ENCODE measurements around the gene F7.
"Not testable (repeated sequence)": the region's sequence is repeated elsewhere in the genome, so short reads cannot be mapped to it uniquely, and the experiment has no call there.

F7 gene

GRCh38 chr13:113105032-113105920, at the start of gene F7:
Gene F7 (plus strand): TSS chr13:113105791. CDS start chr13:113105842, 51 bp downstream.
- FAIRE-seq: no peak

GRCh38 chr13:113057084-113057483, 48.5 kb upstream of the F7 start:
- FAIRE-seq: no peak

GRCh38 chr13:113057559-113057958, 48.0 kb upstream of the F7 start:
- not testable (repeated sequence) for FAIRE-seq

- no peak for FAIRE-seq
These were observed 47.2 kb upstream of the F7 start for GRCh38 chr13:113058129-113058987.

GRCh38 chr13:113058988-113059850, 46.4 kb upstream of the F7 start:
- FAIRE-seq: no peak

- FAIRE-seq: no peak
These were observed 45.7 kb upstream of the F7 start for GRCh38 chr13:113059891-113060290.

GRCh38 chr13:113060557-113061270, 44.9 kb upstream of the F7 start:
- no peak for FAIRE-seq

- no peak for FAIRE-seq
These were observed 44.3 kb upstream of the F7 start for GRCh38 chr13:113061271-113061625.

- no peak for FAIRE-seq
These were observed 43.7 kb upstream of the F7 start for GRCh38 chr13:113061796-113062425.

- FAIRE-seq: no peak
These were observed 42.9 kb upstream of the F7 start for GRCh38 chr13:113062691-113063090.

- FAIRE-seq: no peak
These were observed 42.5 kb upstream of the F7 start for GRCh38 chr13:113063091-113063491.

- no peak for FAIRE-seq
These were observed 41.5 kb upstream of the F7 start for GRCh38 chr13:113064000-113064533.

GRCh38 chr13:113064534-113065405, 40.8 kb upstream of the F7 start:
- no peak for FAIRE-seq

- FAIRE-seq: no peak
These were observed 40.0 kb upstream of the F7 start for GRCh38 chr13:113065406-113066141.

- FAIRE-seq: no peak
These were observed 39.5 kb upstream of the F7 start for GRCh38 chr13:113066142-113066455.

- no peak for FAIRE-seq
These were observed 38.8 kb upstream of the F7 start for GRCh38 chr13:113066746-113067145.

- FAIRE-seq: no peak
These were observed 35.5 kb upstream of the F7 start for GRCh38 chr13:113069861-113070805.

GRCh38 chr13:113070855-113071254, 34.7 kb upstream of the F7 start:
- FAIRE-seq: no peak

GRCh38 chr13:113072376-113072775, 33.2 kb upstream of the F7 start:
- no peak for FAIRE-seq
